ENCODE results near the gene LMF2.
"Not testable (repeated sequence)": the region's sequence is repeated elsewhere in the genome, so short reads cannot be mapped to it uniquely, and the experiment has no call there.

LMF2 gene

GRCh38 chr22:50507421-50507990, at the start of gene LMF2:
TSS of gene LMF2 (minus strand) at chr22:50507702. CDS start at chr22:50507675, 27 bp downstream.
- DNase-seq (ENCODE audit: low read depth in 4 of 4, low spot score in 1 of 4): peak; percentile 86 to 96 (median 88)

GRCh38 chr22:50556703-50557102, 49.2 kb upstream of the LMF2 start:
- DNase-seq (ENCODE audit: low read depth in 4 of 4, low spot score in 1 of 4): no peak

- no peak for DNase-seq (ENCODE audit: low read depth in 4 of 4, low spot score in 1 of 4)
These were observed 45.8 kb upstream of the LMF2 start for GRCh38 chr22:50553310-50553709.

- no peak for DNase-seq (ENCODE audit: low read depth in 4 of 4, low spot score in 1 of 4)
These were observed 43.8 kb upstream of the LMF2 start for GRCh38 chr22:50551160-50551752.

GRCh38 chr22:50550395-50550794, 42.9 kb upstream of the LMF2 start:
- no peak for DNase-seq (ENCODE audit: low read depth in 4 of 4, low spot score in 1 of 4)

- no peak for DNase-seq (ENCODE audit: low read depth in 4 of 4, low spot score in 1 of 4)
These were observed 41.7 kb upstream of the LMF2 start for GRCh38 chr22:50548921-50549790.

- DNase-seq (ENCODE audit: low read depth in 4 of 4, low spot score in 1 of 4): no peak
These were observed 40.8 kb upstream of the LMF2 start for GRCh38 chr22:50548040-50548920.

GRCh38 chr22:50547263-50547985, 39.9 kb upstream of the LMF2 start:
- DNase-seq (ENCODE audit: low read depth in 4 of 4, low spot score in 1 of 4): no peak

GRCh38 chr22:50546326-50547262, 39.1 kb upstream of the LMF2 start:
- DNase-seq (ENCODE audit: low read depth in 4 of 4, low spot score in 1 of 4): no peak

- DNase-seq (ENCODE audit: low read depth in 4 of 4, low spot score in 1 of 4): no peak
These were observed 38.2 kb upstream of the LMF2 start, which contains the start of gene KLHDC7B for GRCh38 chr22:50545522-50546325. TSS of gene KLHDC7B (plus strand) at chr22:50545899. CDS start at chr22:50546244, 345 bp downstream.

- no peak for DNase-seq (ENCODE audit: low read depth in 4 of 4, low spot score in 1 of 4)
These were observed 37.3 kb upstream of the LMF2 start for GRCh38 chr22:50544746-50545253.

- peak; percentile 56 to 79 (median 71) for DNase-seq (ENCODE audit: low read depth in 4 of 4, low spot score in 1 of 4)
These were observed 36.7 kb upstream of the LMF2 start for GRCh38 chr22:50544078-50544745.

GRCh38 chr22:50542416-50542927, 35.0 kb upstream of the LMF2 start:
- no peak for DNase-seq (ENCODE audit: low read depth in 4 of 4, low spot score in 1 of 4)

GRCh38 chr22:50541667-50542026, 34.1 kb upstream of the LMF2 start:
- DNase-seq (ENCODE audit: low read depth in 4 of 4, low spot score in 1 of 4): not testable (repeated sequence)

- DNase-seq (ENCODE audit: low read depth in 4 of 4, low spot score in 1 of 4): no peak
These were observed 32.9 kb upstream of the LMF2 start for GRCh38 chr22:50540381-50540780.

- no peak for DNase-seq (ENCODE audit: low read depth in 4 of 4, low spot score in 1 of 4)
These were observed 30.3 kb upstream of the LMF2 start for GRCh38 chr22:50537765-50538164.

- no peak for DNase-seq (ENCODE audit: low read depth in 4 of 4, low spot score in 1 of 4)
These were observed 28.7 kb upstream of the LMF2 start for GRCh38 chr22:50536226-50536625.

- DNase-seq (ENCODE audit: low read depth in 4 of 4, low spot score in 1 of 4): no peak
These were observed 27.6 kb upstream of the LMF2 start for GRCh38 chr22:50535113-50535512.

All from stimulated activated CD4-positive, alpha-beta T cell treated with anti-CD3 and anti-CD28 coated beads, Interleukin-1b, Interleukin-23, amount 100 ng/mL, for 24 hours (primary cell).